GM06990 (cell line): Measurements from ENCODE around the gene MAEA.

ENCODE experiments used
- DNase-seq: peaks from one replicate; pipeline ENCODE4 v3.0.0-alpha.2; 2011; ENCODE audit not compliant: insufficient read length; ENCODE audit errors: extremely low read depth
- H3K27me3 ChIP-seq: replicated peaks from 2 replicates; pipeline ENCODE4 v1.6.0; 2011; ENCODE audit warnings: low read length; ENCODE audit not compliant: control insufficient read depth, insufficient read depth
- H3K36me3 ChIP-seq: 2 replicates; pipeline ENCODE4 v1.5.1; 2011; ENCODE audit warnings: low read length; ENCODE audit not compliant: control insufficient read depth, insufficient read depth
- H3K4me3 ChIP-seq: replicated peaks from 2 replicates; pipeline ENCODE4 v1.5.1; 2011; ENCODE audit warnings: low read depth, mild to moderate bottlenecking, control low read depth, low read length
- TF ChIP-seq, protein P1 (sequence below): IDR thresholded peaks from 2 replicates; pipeline ENCODE4 v1.5.1; 2011; ENCODE audit warnings: low read length, control low read depth, mild to moderate bottlenecking, inconsistent platforms; ENCODE audit not compliant: insufficient read depth, poor library complexity, severe bottlenecking

Gene MAEA

DNA sequence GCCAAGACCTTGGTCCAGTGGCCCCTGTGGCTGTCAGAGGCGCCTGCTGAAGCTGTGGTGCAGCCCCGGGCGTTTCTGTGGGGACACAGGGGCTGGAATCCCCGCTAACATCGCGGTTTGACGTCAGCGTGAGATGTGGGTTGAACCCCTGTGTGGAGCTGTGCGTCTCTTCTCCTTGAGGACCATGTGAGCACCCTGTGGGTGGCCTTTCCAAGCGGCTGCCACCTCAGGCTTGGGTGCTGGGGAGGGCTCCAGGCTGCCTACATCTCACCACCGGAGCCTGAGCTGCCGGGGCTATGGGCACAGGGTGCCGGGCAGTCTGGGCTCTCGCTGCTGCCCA is 85.0 kb downstream of the MAEA start:
- TF ChIP-seq, protein P1, sequence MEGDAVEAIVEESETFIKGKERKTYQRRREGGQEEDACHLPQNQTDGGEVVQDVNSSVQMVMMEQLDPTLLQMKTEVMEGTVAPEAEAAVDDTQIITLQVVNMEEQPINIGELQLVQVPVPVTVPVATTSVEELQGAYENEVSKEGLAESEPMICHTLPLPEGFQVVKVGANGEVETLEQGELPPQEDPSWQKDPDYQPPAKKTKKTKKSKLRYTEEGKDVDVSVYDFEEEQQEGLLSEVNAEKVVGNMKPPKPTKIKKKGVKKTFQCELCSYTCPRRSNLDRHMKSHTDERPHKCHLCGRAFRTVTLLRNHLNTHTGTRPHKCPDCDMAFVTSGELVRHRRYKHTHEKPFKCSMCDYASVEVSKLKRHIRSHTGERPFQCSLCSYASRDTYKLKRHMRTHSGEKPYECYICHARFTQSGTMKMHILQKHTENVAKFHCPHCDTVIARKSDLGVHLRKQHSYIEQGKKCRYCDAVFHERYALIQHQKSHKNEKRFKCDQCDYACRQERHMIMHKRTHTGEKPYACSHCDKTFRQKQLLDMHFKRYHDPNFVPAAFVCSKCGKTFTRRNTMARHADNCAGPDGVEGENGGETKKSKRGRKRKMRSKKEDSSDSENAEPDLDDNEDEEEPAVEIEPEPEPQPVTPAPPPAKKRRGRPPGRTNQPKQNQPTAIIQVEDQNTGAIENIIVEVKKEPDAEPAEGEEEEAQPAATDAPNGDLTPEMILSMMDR: no peak
- no peak for DNase-seq
- H3K4me3 ChIP-seq: no peak overlapping the region
- peaks cover 5% of the 10 kb centered on the region for H3K36me3 ChIP-seq
- H3K27me3 ChIP-seq: no peaks in the 10 kb centered on the region

DNA sequence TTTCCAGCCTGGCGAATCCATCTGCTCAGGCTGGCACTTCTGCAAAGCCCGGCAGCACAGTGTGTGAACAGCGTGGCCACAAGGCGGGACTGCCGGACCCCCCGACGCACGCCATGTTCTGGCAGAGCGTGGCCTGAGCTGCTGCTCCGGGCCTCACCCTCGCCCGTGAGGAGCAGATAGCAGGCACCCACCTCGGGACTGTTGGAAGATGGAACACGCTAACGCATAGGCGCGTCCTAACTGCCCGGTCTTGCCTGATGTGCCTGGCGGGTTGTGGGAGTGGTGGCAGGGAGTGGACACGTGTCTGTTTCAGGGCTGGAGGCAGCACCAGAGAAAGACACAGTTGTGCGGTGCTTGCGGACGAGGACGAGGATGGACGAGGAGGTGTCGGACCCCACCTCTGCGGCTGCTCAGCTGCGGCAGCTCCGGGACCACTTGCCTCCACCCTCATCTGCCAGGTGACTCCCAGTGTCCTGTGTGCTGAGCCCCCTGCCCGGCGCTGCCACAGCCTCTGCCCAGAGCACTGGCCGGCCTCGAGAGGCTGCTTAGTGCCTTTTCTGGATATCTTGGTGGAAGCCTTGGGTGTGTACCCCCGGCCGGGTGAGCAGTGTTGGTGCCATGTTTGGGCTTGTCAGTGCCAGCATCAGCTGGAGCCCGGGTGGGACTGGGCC is 85.5 kb downstream of the MAEA start:
- TF ChIP-seq, protein P1: no peak
- DNase-seq: no peak
- Histone ChIP-seq H3K4me3 (no peak overlapping the region), H3K36me3 (peaks cover 5% of the 10 kb centered on the region), H3K27me3 (no peaks in the 10 kb centered on the region)

DNA sequence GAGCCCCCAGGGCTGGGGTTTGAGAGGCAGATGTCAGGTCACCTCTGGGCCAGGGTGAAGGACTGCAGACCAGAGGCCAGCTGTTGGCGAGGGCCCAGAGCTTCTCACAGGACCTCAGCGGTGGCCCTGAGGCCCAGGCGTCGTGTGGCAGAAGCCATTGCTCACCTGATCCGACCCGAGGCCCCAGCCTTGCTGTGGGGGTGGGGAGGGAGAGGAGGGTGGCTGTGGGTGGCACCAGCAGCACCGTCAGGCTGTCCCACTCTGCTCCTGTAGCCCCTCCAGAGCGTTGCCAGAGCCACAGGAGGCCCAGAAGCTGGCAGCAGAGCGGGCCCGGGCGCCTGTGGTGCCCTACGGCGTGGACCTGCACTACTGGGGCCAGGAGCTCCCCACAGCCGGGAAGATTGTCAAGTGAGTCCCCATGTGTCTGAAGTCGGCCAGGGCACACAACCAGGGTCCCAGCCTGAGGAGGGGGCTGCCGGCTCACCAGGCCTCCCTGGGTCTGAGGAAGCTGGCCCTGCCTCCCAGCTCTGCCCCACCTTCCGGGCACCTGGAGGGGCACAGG is 86.2 kb downstream of the MAEA start:
- Histone ChIP-seq H3K4me3 (no peak overlapping the region), H3K27me3 (no peaks in the 10 kb centered on the region), H3K36me3 (peaks cover 3% of the 10 kb centered on the region)
- TF ChIP-seq, protein P1: no peak
- DNase-seq: no peak

DNA sequence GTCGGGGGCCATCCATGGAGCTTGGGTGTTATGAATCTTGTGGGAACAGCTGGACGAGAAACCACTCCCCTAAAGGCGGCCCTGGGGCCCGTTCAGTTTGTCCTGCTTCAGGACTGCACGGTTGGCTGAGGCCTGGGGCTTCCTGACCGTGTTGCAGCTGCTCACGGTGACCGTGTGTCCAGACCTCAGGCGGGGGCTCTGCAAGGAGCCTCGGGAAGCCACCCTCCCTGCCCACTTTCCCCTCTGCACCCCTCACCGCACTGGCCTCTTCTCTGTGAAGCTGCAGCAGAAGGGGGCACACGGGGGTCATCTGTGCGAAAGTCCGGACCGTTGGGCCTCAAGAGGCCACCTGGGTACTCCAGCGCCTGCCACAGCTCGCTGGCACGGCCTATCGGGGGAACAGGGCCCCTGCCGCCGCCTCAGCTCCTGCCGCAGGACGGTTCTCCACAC is 86.7 kb downstream of the MAEA start:
- Histone ChIP-seq H3K4me3 (no peak overlapping the region), H3K36me3 (peaks cover 3% of the 10 kb centered on the region), H3K27me3 (no peaks in the 10 kb centered on the region)
- no peak for DNase-seq
- TF ChIP-seq, protein P1: no peak

DNA sequence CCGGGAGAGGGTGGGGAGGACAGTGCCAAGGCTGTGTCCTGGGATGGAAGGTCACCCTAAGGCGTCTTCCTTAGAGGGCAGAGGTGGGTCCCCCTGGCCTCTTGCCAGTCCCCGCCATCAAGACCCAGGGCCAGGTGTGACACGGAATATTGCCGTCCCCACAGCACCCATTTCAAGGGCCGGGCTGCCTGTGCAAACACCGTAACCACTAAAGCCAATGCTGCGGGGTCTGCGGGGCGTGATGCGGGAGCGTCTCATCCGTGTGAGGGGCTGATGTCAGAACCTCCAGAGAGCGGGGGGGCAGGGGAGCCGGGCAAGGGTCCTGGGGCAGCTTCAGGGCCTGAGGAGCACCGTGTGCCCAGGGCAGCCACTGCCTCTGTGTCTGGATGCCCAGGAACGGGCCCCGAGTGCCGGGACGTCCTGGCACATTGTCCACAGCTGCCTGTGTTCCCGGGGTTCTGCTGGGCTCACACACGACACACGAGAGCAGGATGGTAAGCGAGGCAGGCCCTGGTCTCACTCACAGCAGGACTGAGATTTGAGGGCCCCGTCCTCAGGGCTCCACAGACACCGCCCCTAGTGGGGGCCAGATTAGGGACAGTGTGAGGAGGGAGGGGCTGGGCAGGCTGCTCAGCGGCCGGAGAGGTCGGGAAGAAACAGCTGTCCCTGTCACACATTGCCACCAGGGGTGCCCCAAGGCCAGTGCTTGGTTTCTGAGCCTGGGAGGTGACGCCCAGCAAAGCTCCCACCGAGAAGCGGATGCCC is 87.3 kb downstream of the MAEA start:
- H3K27me3 ChIP-seq: no peaks in the 10 kb centered on the region
- no peak for DNase-seq
- H3K4me3 ChIP-seq: no peak overlapping the region
- TF ChIP-seq, protein P1: no peak
- peaks cover 3% of the 10 kb centered on the region for H3K36me3 ChIP-seq
